ENCODE data around the gene CDK19. TPM values are rescaled to one million over a fixed set of nuclear protein-coding genes. Genes with fewer than 3 reads are reported as not detected.

Gene CDK19
- total RNA-seq, 2 donors from 2014 or later = 8.7 to 14.3 TPM

DNA sequence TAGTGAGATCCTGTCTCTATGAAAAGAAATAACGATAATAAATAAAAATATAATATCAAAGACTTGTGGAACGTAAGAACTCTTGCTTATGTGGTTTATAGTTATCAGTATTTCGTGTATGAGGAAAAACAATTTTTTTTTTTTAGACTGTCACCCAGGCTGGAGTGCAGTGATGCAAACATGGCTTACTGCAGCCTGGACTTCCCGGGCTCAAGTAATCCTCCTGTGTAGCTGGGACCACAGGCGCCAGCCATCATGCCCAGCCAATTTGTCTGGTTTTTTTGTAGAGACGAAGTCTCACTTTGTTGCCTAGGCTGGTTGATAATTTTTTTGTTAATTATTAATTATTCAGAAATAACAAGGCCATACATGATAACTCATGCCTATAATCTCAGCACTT lies 18.6 kb upstream of the CDK19 start:
- Histone ChIP-seq H3K9me3 (no peaks in the 10 kb centered on the region), H3K27ac (no peak overlapping the region), H3K4me3 (no peak overlapping the region), H3K4me1 (ENCODE audit: control insufficient read depth in 1 of 2, low read depth in 2 of 2) (no peaks in the 10 kb centered on the region), H3K27me3 (replicated peaks; ENCODE audit: insufficient read depth) (no peaks in the 10 kb centered on the region), H3K36me3 (no peaks in the 10 kb centered on the region)
- TF ChIP-seq, protein P1, sequence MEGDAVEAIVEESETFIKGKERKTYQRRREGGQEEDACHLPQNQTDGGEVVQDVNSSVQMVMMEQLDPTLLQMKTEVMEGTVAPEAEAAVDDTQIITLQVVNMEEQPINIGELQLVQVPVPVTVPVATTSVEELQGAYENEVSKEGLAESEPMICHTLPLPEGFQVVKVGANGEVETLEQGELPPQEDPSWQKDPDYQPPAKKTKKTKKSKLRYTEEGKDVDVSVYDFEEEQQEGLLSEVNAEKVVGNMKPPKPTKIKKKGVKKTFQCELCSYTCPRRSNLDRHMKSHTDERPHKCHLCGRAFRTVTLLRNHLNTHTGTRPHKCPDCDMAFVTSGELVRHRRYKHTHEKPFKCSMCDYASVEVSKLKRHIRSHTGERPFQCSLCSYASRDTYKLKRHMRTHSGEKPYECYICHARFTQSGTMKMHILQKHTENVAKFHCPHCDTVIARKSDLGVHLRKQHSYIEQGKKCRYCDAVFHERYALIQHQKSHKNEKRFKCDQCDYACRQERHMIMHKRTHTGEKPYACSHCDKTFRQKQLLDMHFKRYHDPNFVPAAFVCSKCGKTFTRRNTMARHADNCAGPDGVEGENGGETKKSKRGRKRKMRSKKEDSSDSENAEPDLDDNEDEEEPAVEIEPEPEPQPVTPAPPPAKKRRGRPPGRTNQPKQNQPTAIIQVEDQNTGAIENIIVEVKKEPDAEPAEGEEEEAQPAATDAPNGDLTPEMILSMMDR (IDR thresholded peaks at IDR 0.05) = no peak
- ATAC-seq (ENCODE audit: insufficient number of reproducible peaks, low FRiP score, low read depth) (no peak), DNase-seq (ENCODE audit: low spot score) (no peak)

DNA sequence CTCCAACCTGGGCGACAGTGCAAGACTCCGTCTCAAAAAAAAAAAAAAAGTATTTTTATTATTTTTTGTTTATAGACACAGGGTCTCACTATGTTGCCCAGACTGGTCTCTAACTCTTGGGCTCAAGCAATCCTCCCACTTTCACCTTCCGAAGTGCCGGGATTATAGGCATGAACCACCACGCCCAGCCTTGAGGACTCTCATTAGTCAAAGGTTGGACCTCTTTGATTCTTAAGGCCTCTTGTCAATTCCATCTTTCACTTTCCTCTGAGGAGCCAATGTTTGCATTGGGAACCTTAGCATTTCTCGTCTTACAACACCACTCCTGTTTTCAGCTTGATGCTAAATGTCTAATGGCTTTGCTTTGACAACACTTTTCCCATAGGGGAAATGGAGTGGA lies 16.1 kb upstream of the CDK19 start:
- Histone ChIP-seq H3K4me1 (ENCODE audit: control insufficient read depth in 1 of 2, low read depth in 2 of 2) (no peaks in the 10 kb centered on the region), H3K27me3 (replicated peaks; ENCODE audit: insufficient read depth) (no peaks in the 10 kb centered on the region), H3K4me3 (no peak overlapping the region), H3K9me3 (no peaks in the 10 kb centered on the region), H3K36me3 (no peaks in the 10 kb centered on the region), H3K27ac (no peak overlapping the region)
- TF ChIP-seq, protein P1 (IDR thresholded peaks at IDR 0.05) = no peak
- DNase-seq (ENCODE audit: low spot score) = no peak
- ATAC-seq (ENCODE audit: insufficient number of reproducible peaks, low FRiP score, low read depth) = no peak

- Histone ChIP-seq H3K9me3 (no peaks in the 10 kb centered on the region), H3K27me3 (replicated peaks; ENCODE audit: insufficient read depth) (no peaks in the 10 kb centered on the region), H3K36me3 (no peaks in the 10 kb centered on the region), H3K4me3 (no peak overlapping the region), H3K4me1 (ENCODE audit: control insufficient read depth in 1 of 2, low read depth in 2 of 2) (no peaks in the 10 kb centered on the region), H3K27ac (no peak overlapping the region)
- no peak for ATAC-seq (ENCODE audit: insufficient number of reproducible peaks, low FRiP score, low read depth)
- TF ChIP-seq, protein P1 (IDR thresholded peaks at IDR 0.05) = no peak
- DNase-seq (ENCODE audit: low spot score) = no peak
Measured at GRCh38 chr6:110828396-110828795, 13.1 kb upstream of the CDK19 start.

GRCh38 chr6:110826236-110827129 lies 11.2 kb upstream of the CDK19 start:
- no peaks in the 10 kb centered on the region for H3K9me3 ChIP-seq
- H3K4me1 ChIP-seq (ENCODE audit: control insufficient read depth in 1 of 2, low read depth in 2 of 2) = peaks cover 0 to 11% of the 10 kb centered on the region in 2 donors
- H3K27me3 ChIP-seq (replicated peaks; ENCODE audit: insufficient read depth) = no peaks in the 10 kb centered on the region
- no peak for DNase-seq (ENCODE audit: low spot score)
- no peaks in the 10 kb centered on the region for H3K36me3 ChIP-seq
- TF ChIP-seq, protein P1 (IDR thresholded peaks at IDR 0.05) = no peak
- no peak for ATAC-seq (ENCODE audit: insufficient number of reproducible peaks, low FRiP score, low read depth)
- H3K4me3 ChIP-seq = no peak overlapping the region
- H3K27ac ChIP-seq = no peak overlapping the region

- Histone ChIP-seq H3K36me3 (no peaks in the 10 kb centered on the region), H3K4me1 (ENCODE audit: control insufficient read depth in 1 of 2, low read depth in 2 of 2) (peaks cover 0 to 11% of the 10 kb centered on the region in 2 donors), H3K4me3 (no peak overlapping the region), H3K27ac (no peak overlapping the region), H3K9me3 (no peaks in the 10 kb centered on the region), H3K27me3 (replicated peaks; ENCODE audit: insufficient read depth) (no peaks in the 10 kb centered on the region)
- TF ChIP-seq, protein P1 (IDR thresholded peaks at IDR 0.05) = no peak
- no peak for DNase-seq (ENCODE audit: low spot score)
- ATAC-seq (ENCODE audit: insufficient number of reproducible peaks, low FRiP score, low read depth) = no peak
Measured at GRCh38 chr6:110823146-110823545, 7.9 kb upstream of the CDK19 start.
